HG03175 (cell line): ENCODE measurements around the gene RNF227.

Experiments
- ATAC-seq: cut with Tn5 transposase; IDR thresholded peaks from one replicate; pipeline ENCODE4 v1.9.1; 2021; ENCODE audit warnings: mild to moderate bottlenecking, moderate library complexity; ENCODE audit not compliant: unreplicated experiment

RNF227 gene

DNA sequence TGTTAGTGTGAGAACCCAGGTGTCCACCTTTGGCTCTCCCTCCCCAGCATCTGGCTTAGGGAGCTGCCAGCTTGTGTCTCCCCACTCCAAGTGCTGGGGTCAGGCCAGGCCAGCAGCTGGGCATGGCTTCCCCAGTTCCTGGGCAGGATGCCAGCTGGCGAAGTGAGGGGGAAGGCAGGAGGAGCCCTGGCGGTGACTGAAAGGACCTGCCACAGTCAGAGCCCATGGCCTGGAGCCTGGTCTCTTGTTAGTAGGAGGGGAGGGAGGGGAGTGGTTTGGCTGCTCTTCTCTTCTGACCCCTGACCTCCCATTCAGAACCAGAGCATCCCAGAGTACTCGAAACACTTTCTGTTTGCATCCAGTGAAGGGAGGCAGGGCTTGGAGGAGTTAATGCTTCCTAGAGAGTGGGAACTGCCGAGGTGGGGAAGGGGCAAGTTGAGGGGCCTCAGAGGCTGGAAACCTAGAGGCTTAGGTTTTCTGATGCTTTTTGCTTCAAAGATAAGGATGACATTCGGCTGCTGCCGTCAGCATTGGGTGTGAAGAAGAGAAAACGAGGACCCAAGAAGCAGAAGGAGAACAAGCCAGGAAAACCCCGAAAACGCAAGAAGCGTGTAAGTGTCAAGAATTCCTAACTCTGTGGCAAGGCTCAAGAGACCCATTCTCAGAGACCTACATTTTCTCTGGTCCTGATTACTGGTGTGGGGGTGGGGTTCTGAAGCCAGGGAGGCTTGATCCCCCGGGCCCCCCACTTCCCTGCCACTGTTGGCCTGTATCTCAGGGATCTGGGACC is 26.7 kb downstream of the RNF227 start:
- no peak for ATAC-seq

GRCh38 chr17:7888184-7888920 is 27.7 kb downstream of the RNF227 start, which contains the start of gene CHD3:
Gene CHD3, plus strand, starts transcription at chr17:7888789. Its CDS starts 212 bp downstream, at chr17:7889001.
- ATAC-seq = no peak

DNA sequence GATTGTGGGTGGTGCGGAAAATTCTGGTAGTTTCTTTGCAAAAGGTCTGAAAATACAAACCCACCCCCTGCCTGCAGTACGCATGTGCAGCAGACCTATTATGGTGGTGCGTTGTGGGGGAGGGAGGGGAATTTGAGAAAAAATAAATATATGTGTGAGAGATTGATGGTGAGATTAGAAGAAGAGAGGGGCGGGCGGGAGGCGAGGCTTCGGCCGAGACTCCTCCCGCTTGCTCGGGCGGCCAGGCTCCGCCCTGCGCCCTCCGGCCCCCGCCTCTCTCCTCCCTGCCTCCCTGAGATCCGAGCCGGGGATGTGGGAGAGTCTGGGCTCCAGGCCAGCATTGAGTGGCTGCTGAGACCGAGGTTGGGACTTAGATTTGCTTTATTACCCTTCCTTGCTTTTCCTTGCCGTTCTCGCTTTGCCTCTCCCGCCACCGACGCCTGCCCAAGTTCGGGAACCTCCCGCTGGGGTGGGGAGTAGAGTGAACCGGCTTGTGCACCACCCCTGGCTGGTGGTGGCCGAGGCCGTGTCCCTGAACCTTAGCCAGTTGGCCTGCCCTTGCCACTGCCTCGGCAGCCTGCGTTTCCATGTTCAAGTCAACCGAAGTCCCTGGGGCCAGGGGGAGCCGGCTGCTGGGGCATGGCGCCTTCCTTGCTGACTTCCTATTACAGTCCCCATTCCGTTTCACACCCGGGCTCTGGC is 28.5 kb downstream of the RNF227 start:
- ATAC-seq = peak; percentile 48

DNA sequence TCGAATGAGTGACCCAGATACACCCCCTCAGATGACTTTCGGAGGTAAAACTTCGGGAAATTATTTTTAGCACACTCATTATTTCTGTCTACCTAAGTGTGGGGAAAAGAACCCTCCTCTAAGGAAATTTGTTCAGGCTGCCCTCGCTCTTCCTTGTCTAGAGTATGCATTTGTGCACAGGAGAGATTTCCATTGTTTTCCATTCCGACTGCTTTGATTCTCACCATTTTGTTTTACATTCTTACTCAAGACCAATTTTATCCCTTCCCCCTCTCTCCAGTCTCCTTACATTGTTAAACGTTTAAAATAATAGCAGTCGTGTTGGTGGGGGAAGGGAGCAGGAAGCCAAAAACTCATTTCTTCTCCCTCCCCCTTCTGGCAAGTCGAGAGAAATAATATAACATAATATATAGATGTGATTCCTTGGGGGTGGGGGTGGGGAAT is 29.0 kb downstream of the RNF227 start:
- ATAC-seq = no peak

- no peak for ATAC-seq
Observed at GRCh38 chr17:7886227-7887037, 29.7 kb downstream of the RNF227 start.

DNA sequence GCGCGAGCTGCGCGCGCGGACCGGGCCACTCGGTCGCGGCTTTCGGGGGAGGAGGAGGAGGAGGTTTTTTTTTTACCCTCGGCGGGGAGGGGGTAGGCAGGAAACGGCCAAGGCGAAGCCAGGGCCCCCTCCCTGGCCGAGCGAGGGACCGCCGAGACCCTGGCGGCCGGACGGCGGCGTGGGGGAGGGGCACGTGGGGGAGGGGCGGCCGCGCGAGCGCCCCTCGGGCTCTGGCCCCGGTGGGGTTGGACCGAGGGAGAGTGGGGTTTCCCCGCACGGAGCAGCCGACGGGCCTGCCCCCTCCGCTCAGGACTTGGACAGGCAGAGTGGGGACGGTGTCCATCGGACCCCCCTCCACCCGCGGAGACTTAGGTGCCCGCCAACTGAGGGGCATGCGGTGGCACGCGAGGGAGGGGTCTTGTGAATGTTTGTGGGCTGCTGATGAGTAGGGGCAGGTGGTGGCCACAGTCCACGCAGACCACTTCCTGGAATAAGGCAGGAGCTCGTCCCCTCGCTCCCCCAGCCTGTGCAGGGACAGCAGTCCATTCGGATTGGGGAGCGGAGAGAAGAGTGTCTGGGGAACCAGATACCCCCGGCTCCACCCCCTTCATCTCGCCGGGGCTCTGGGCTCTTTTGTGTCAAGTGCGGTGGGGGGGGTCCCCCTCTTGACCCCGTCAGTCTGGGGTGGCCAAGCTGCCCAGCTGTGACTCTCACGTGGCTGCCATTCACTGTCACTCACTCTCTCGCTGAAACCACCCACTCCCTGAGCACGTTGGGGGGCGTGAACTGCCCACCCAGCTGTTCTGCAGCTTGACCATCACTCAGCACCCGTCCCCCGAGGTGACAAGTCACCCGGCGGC is 30.5 kb downstream of the RNF227 start:
- ATAC-seq = no peak

GRCh38 chr17:7884581-7885366 is 31.3 kb downstream of the RNF227 start:
- no peak for ATAC-seq

DNA sequence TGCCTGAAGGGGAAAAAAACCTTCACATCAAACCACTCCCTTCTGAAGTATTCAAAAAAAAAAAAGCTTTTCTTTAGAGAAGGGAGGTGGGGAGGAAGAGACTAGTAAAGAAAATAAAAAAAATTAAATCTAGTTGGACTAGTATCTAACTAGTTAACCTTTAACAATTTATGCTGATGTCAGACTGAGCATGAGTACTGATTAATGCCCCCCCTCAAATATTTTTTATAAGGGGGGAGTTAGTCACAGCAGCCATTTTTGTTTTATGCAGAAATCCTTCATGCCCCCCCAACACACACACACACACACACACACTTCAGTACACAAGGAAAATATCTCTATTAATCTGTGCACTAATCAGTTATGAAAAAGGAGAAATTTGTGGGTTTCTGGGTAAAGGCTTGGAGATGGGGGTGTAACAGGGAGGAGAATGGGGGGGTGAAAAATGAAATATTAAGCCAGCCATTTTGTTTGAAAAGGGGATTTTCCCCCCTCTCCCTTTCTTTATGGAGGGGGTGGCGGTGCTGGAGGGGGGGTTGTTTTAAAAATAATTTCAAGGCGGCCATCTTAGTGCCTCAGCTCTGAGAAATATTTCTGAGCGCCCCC is 32.2 kb downstream of the RNF227 start:
- ATAC-seq = no peak

DNA sequence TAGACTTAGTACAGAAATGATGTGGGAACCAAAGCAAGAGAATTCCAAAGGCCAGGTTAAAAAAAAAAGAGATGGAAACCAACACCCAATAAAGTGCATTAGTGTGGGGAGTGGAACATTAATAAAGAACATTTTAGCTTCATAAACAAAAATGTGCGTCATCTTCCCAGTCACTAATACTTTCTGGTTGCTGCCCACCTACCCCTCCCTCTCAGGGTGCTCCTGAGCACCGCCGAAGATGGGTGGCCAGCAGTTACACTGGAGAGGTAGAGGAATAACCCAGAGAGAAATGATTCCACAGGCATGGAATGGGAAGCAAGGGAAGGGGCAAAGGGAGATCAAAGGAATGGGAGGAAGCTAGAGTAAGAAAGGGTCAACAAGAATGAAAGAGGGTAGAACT is 33.5 kb downstream of the RNF227 start:
- ATAC-seq = no peak

- no peak for ATAC-seq
Observed at GRCh38 chr17:7882068-7882467, 34.0 kb downstream of the RNF227 start.

GRCh38 chr17:7881276-7882054 is 34.6 kb downstream of the RNF227 start:
- ATAC-seq = no peak

- no peak for ATAC-seq
Observed at GRCh38 chr17:7880076-7880868, 35.8 kb downstream of the RNF227 start.

DNA sequence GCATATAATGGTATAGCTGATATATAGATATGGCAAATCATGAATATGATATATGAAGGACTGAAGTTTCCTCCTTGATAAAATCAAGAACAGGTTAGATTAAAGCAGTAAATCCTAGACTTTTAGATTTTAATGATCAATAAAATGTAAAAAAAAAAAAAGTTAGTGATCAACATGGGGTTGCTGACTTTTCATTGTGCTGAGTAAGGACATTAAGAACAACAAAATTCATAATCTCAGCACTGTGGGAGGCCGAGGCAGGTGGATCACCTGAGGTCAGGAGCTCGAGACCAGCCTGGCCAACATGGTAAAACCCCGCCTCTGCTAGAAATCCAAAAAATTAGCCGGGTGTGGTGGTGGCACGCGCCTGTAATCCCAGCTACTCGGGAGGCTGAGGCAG is 37.9 kb downstream of the RNF227 start:
- ATAC-seq = no peak

- no peak for ATAC-seq
Observed at GRCh38 chr17:7875804-7876370, 40.2 kb downstream of the RNF227 start.

DNA sequence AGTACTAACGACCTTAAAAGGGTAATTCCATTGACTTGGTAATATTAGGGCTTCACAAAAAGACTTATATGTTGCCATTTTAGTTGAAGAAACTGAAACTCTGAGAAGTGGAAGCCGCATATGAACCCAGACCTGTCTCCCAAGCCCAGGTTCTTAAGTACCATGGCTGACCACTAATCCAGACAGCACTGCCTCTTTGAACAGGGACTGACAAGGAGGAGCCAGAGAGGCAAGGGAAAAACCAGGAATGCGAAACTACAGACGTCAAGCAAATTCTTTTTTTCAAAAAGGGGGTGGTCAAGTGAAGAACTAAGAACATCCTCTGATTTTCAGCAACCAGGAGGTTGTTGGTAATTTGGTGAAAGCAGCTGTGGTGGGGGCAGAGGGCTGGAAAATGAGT is 43.0 kb downstream of the RNF227 start:
- no peak for ATAC-seq

DNA sequence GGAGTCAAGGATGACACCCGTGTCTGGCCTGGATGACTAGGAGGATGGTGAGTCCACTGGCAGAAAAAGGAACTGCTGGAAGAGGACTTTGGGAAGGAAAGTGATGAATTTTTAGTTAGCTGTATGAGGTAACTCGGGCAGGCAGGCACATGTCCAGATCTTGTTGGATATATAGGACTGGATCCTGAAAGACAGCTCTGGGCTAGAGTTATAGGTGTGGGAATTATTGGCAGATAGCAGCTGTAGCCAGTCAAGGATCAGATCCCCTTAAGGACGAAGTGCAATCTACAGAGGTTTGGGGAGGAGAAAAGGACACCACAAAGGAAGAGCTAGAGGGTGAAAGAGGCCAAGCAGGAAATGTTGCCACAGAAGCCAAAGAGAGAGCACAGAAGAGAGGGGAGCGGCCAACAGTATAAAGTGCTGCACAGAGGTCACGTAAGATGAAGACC is 48.2 kb downstream of the RNF227 start:
- no peak for ATAC-seq
